Measurements from ENCODE around the gene GNAZ.

DNA sequence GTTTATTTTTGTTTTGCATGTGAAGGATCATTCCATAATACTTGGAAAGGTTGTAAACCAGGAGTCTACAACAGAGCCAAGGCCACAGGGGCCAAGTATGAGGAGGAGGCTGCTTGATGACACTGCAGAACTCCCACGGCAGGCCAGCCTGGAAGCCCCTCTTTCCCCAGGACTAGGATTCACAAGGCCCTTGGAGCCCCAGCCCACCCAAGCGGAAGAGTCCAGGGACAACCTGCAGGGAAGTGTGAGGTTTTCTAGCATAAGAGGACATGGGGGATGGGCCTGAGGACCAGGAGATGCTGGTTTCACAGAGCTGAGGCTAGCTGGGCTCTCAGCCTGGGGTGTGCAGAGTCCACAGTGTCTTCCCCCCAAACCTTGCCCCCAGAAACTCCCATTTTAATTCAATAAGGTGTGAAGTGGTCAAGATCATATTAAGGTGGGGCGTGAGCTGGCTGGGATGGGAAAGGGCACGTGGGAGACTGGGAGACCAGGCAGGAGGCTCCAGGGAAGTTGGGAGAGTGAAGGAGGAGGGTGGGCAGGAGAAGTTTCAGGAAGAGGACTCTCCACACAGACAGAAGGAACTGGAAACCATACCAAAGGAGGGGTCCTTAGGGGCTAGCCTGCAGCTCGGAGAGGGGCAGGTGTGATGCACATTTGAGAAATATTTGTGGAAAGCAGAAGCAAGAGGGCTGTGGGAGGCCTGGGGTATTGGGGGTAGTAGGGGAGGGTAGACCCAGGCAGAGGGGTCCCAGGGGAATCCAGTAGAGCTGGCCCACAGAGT lies 12.4 kb downstream of the GNAZ start:
- TF ChIP-seq, protein P1, sequence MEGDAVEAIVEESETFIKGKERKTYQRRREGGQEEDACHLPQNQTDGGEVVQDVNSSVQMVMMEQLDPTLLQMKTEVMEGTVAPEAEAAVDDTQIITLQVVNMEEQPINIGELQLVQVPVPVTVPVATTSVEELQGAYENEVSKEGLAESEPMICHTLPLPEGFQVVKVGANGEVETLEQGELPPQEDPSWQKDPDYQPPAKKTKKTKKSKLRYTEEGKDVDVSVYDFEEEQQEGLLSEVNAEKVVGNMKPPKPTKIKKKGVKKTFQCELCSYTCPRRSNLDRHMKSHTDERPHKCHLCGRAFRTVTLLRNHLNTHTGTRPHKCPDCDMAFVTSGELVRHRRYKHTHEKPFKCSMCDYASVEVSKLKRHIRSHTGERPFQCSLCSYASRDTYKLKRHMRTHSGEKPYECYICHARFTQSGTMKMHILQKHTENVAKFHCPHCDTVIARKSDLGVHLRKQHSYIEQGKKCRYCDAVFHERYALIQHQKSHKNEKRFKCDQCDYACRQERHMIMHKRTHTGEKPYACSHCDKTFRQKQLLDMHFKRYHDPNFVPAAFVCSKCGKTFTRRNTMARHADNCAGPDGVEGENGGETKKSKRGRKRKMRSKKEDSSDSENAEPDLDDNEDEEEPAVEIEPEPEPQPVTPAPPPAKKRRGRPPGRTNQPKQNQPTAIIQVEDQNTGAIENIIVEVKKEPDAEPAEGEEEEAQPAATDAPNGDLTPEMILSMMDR (IDR thresholded peaks at IDR 0.05) = no peak
- no peak for TF ChIP-seq EP300 (IDR thresholded peaks at IDR 0.05)

All from ovary (tissue), 3 donors.